Upper lobe of left lung (tissue), 6 donors: Measurements from ENCODE around the gene PLEKHH2. TPM values are rescaled to one million over a fixed set of nuclear protein-coding genes. Genes with fewer than 3 reads are reported as not detected.

Experiments
- ATAC-seq, 2 donors: fragments of 200-7000 bp; cut with Tn5 transposase; one replicate each; pipeline ENCODE4 v1.9.1; 2022; ENCODE audit warnings: mild to moderate bottlenecking in 2 of 2, moderate library complexity in 2 of 2; ENCODE audit not compliant: low FRiP score in 2 of 2
- DNase-seq, 2 donors: peaks; one replicate each; pipeline ENCODE4 v3.0.0-alpha.2; 2019 to 2020
- H3K27ac ChIP-seq, 4 donors: fragments of 200-600 bp; sonication (generic); one replicate each; pipeline ENCODE4 v1.5.1; 2016 to 2019
- H3K27me3 ChIP-seq, 4 donors: fragments of 200-600 bp; sonication (generic); one replicate each; pipeline ENCODE4 v1.5.1; 2017 to 2019
- H3K36me3 ChIP-seq, 4 donors: fragments of 200-600 bp; sonication (generic); one replicate each; pipeline ENCODE4 v1.5.1; 2016 to 2019
- H3K4me1 ChIP-seq, 4 donors: fragments of 200-600 bp; sonication (generic); one replicate each; pipeline ENCODE4 v1.5.1; 2018 to 2019
- H3K4me3 ChIP-seq, 4 donors: fragments of 200-600 bp; sonication (generic); one replicate each; pipeline ENCODE4 v1.5.1; 2017 to 2019; ENCODE audit warnings: mild to moderate bottlenecking in 2 of 4, moderate library complexity in 1 of 4
- H3K9me3 ChIP-seq, 4 donors: fragments of 200-600 bp; sonication (generic); one replicate each; pipeline ENCODE4 v1.5.1; 2018 to 2019
- EP300 ChIP-seq, 4 donors: sonication (generic); formaldehyde crosslinking; IDR thresholded peaks; one replicate each; pipeline ENCODE4 v1.5.1; 2017; ENCODE audit warnings: antibody characterized with exemption in 4 of 4, control low read depth in 2 of 4
- POLR2A ChIP-seq, 4 donors: fragments of 450-650 bp; IDR thresholded peaks; one replicate each; pipeline ENCODE4 v1.5.1; 2016 to 2017; ENCODE audit warnings: antibody characterized with exemption in 4 of 4, mild to moderate bottlenecking in 2 of 4
- POLR2AphosphoS5 ChIP-seq, 2 donors: sonication (generic); formaldehyde crosslinking; IDR thresholded peaks; one replicate each; pipeline ENCODE4 v1.5.1; 2017; ENCODE audit warnings: antibody characterized with exemption in 2 of 2
- whole genome bisulfite sequencing, 2 donors: methylation state at CpG; one replicate each; pipeline ENCODE4 v1.1.5; 2017 to 2018; 5-methylcytosine and 5-hydroxymethylcytosine counted together
- total RNA-seq, 6 donors: library from RNA; depleted of rRNA in 4 of 6; stranded (reverse); fragments of >200 nt in 4 of 6; gene quantifications; one replicate each; pipeline versions ENCODE4 v1.1.0 to v1.2.1, GENCODE V29; 2016 to 2021
- TF ChIP-seq, protein P1 (sequence below), 6 experiments: fragments of 450-650 bp in 4 of 6; fragments of 200-600 bp in 2 of 6; sonication (generic) in 2 of 6; IDR thresholded peaks; one replicate each; pipeline ENCODE4 v1.5.1; 2016 to 2019; ENCODE audit warnings: antibody characterized with exemption in 6 of 6
- donor health status: DM: no; HTN: no; CAD: no; lungs with moderate emphysema.
- donor health status: DM: no; HTN: yes; CAD: no; lungs with severe emphysema.

Gene PLEKHH2
- total RNA-seq, 6 donors from 2014 or later = 32.2 to 273 (median 39.2) TPM

DNA sequence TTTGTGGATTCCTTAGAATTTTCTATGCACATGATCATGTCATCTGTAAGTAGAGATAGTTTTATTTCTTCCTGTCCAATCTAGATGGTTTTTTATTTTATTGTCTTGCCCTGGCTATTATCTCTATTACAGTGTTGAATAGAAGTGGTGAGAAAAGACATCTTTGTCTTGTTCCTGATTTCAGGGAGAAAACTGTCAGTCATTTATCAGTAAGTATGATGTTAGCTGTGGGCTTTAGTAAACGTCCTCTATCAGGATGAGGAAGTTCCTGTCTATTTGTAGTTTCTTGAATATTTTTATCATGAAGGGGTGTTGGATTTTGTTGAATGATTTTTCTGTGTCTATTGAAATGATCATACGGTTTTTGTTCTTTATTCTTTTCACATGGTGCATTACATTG lies 5.3 kb downstream of the PLEKHH2 start:
- TF ChIP-seq POLR2AphosphoS5 (IDR thresholded peaks at IDR 0.05) (no peak), POLR2A (IDR thresholded peaks at IDR 0.05) (no peak), EP300 (IDR thresholded peaks at IDR 0.05) (no peak)
- TF ChIP-seq, protein P1, sequence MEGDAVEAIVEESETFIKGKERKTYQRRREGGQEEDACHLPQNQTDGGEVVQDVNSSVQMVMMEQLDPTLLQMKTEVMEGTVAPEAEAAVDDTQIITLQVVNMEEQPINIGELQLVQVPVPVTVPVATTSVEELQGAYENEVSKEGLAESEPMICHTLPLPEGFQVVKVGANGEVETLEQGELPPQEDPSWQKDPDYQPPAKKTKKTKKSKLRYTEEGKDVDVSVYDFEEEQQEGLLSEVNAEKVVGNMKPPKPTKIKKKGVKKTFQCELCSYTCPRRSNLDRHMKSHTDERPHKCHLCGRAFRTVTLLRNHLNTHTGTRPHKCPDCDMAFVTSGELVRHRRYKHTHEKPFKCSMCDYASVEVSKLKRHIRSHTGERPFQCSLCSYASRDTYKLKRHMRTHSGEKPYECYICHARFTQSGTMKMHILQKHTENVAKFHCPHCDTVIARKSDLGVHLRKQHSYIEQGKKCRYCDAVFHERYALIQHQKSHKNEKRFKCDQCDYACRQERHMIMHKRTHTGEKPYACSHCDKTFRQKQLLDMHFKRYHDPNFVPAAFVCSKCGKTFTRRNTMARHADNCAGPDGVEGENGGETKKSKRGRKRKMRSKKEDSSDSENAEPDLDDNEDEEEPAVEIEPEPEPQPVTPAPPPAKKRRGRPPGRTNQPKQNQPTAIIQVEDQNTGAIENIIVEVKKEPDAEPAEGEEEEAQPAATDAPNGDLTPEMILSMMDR (IDR thresholded peaks at IDR 0.05) = no peak
- Histone ChIP-seq H3K9me3 (no peaks in the 10 kb centered on the region), H3K4me1 (peaks cover 0 to 9% (median 4%) of the 10 kb centered on the region in 4 donors), H3K4me3 (no peak overlapping the region), H3K27me3 (no peaks in the 10 kb centered on the region), H3K36me3 (no peaks in the 10 kb centered on the region), H3K27ac (no peak overlapping the region)
- 45 to 53% methylated on average over 2 of the region's 2 CpGs for WGBS, 2 donors
- ATAC-seq = no peak
- no peak for DNase-seq

DNA sequence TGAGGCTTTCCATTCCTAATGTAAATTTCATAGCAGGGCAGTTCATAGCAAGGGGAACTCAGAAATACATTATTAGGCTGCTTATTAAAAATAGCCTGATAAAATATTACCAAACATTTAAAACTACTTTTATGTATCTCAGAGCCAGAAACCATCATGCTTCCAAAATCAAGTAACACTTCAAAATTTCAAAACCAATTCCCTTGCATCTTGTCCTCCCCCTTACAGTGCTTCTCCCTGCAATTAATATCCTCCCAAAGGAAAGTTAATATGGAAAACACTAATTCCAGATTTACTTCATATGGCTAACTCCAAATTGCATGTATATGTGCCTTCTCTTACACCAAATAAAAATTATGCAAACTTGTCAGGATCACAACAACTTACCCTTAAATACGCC lies 6.6 kb downstream of the PLEKHH2 start:
- Histone ChIP-seq H3K36me3 (no peaks in the 10 kb centered on the region), H3K4me1 (no peaks in the 10 kb centered on the region), H3K27me3 (no peaks in the 10 kb centered on the region), H3K27ac (peak overlapping the region in 1 of 4 donors; percentile 17), H3K9me3 (no peaks in the 10 kb centered on the region), H3K4me3 (no peak overlapping the region)
- WGBS, 2 donors = 79 to 95% methylated on average over 1 of the region's 1 CpG
- no peak for ATAC-seq
- TF ChIP-seq EP300 (IDR thresholded peaks at IDR 0.05) = no peak
- TF ChIP-seq POLR2A (IDR thresholded peaks at IDR 0.05) = no peak
- TF ChIP-seq POLR2AphosphoS5 (IDR thresholded peaks at IDR 0.05) = no peak
- TF ChIP-seq, protein P1 (IDR thresholded peaks at IDR 0.05) = no peak
- DNase-seq = no peak

DNA sequence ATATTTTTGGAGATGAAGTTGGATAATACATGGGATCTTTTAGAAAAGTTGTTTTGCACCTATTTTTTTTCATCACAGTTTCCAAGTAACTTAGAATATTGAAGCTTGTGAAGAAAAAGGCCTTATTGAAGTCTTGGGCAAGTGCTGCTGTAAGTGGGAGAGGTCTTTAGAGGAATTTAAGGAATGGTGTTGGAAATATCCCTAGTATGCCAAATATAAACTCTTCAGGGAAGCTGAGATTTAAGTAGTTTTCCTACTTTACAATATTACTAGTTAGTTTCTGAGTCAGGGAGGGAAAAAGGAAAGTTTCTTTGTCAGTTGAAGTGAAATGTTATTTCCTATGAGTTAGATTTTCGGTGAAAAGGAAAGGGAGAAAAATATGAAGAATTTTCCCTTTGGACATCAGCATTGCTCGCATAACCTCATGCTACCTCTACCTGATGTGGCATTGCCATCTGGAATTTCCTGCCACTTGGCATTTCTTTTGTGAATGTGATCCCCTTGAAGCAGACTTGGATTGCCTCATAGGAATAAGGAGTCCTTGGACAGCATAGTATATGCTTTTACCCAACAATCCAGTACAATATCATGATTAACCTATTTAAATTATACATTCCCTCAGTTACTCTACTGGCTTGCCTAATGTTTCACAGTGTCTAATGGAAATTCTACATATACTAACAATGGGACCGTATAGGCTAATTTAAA lies 12.1 kb downstream of the PLEKHH2 start:
- Histone ChIP-seq H3K9me3 (no peaks in the 10 kb centered on the region), H3K36me3 (no peaks in the 10 kb centered on the region), H3K27me3 (no peaks in the 10 kb centered on the region), H3K27ac (peak overlapping the region in 3 of 4 donors; percentile 23 to 48 (median 32)), H3K4me1 (peaks cover 0 to 10% (median 0%) of the 10 kb centered on the region in 4 donors), H3K4me3 (no peak overlapping the region)
- WGBS, 2 donors = 61 to 75% methylated on average over 3 of the region's 3 CpGs
- ATAC-seq (no peak), DNase-seq (no peak)
- TF ChIP-seq POLR2A (IDR thresholded peaks at IDR 0.05) (no peak), POLR2AphosphoS5 (IDR thresholded peaks at IDR 0.05) (no peak), EP300 (IDR thresholded peaks at IDR 0.05) (no peak)
- TF ChIP-seq, protein P1 (IDR thresholded peaks at IDR 0.05) = no peak

DNA sequence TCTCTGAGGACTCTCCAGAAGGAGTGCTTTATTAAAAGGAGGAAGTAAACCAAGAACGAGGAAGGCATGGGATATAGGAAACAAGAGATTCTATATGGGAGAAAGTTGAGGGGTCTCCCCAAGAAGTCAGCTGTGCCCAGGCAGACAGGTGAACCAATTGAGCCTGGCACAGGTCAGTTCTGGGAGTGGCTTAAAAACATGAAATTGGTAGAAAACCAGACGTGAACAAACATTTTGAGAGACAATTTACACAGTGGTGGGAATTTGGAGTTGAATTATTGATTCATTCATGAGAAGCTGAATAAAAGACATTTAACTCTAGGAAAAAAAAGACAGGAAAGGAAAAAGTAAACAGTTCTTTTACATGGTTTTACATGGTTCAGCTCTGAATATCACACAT lies 16.4 kb downstream of the PLEKHH2 start:
- H3K36me3 ChIP-seq = no peaks in the 10 kb centered on the region
- no peaks in the 10 kb centered on the region for H3K27me3 ChIP-seq
- TF ChIP-seq, protein P1 (IDR thresholded peaks at IDR 0.05) = no peak
- TF ChIP-seq POLR2A (IDR thresholded peaks at IDR 0.05) = no peak
- TF ChIP-seq POLR2AphosphoS5 (IDR thresholded peaks at IDR 0.05) = no peak
- no peak for TF ChIP-seq EP300 (IDR thresholded peaks at IDR 0.05)
- no peak for DNase-seq
- ATAC-seq = no peak
- no peak overlapping the region for H3K4me3 ChIP-seq
- H3K4me1 ChIP-seq = peaks cover 0 to 10% (median 0%) of the 10 kb centered on the region in 4 donors
- WGBS, 2 donors = 56% methylated on average over 2 of the region's 2 CpGs
- no peaks in the 10 kb centered on the region for H3K9me3 ChIP-seq
- no peak overlapping the region for H3K27ac ChIP-seq

DNA sequence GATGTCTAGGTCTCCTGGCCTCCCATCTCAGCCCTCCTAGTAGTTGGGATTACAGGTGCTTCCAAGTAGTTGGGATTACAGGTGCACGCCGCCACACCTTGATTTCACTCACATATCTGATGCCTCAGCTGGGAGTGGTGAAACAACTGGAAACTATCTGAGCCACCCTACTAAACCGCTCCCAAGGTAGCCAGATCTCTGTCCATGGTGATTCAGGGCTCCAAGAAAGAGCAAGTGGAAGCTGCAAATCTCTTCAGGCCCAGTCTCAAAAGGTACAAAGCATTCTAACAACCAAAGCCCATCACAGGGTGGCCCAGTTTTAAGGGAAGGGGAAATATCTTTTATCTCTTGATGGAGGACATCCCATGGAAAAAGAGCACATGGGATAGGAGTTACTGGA lies 20.2 kb downstream of the PLEKHH2 start:
- H3K27ac ChIP-seq = no peak overlapping the region
- H3K4me3 ChIP-seq = no peak overlapping the region
- H3K4me1 ChIP-seq = no peaks in the 10 kb centered on the region
- no peak for ATAC-seq
- H3K9me3 ChIP-seq = no peaks in the 10 kb centered on the region
- TF ChIP-seq POLR2A (IDR thresholded peaks at IDR 0.05) = no peak
- TF ChIP-seq EP300 (IDR thresholded peaks at IDR 0.05) = no peak
- TF ChIP-seq, protein P1 (IDR thresholded peaks at IDR 0.05) = no peak
- no peak for TF ChIP-seq POLR2AphosphoS5 (IDR thresholded peaks at IDR 0.05)
- H3K27me3 ChIP-seq = no peaks in the 10 kb centered on the region
- no peak for DNase-seq
- 90 to 100% methylated on average over 3 of the region's 3 CpGs for WGBS, 2 donors
- no peaks in the 10 kb centered on the region for H3K36me3 ChIP-seq
